ENCODE data around the gene AGPAT1. TPM values are rescaled to one million over a fixed set of nuclear protein-coding genes. Genes with fewer than 3 reads are reported as not detected.

The AGPAT1 gene
- total and polyA plus RNA-seq, 10 of the 15 experiments (the other 5 are each of a cell fraction or from before 2014, with no cell fraction given), result 13.9 to 39.5 (median 24.7) TPM

GRCh38 chr6:32195902-32196681 is 20.2 kb upstream of the AGPAT1 start (continued):
- TF ChIP-seq USF1 (IDR thresholded peaks at IDR 0.05; ENCODE audit: borderline replicate concordance, extremely low read length, insufficient read depth, low read depth, low read length) (no peak), TCF12 (IDR thresholded peaks at IDR 0.05; ENCODE audit: low read depth, low read length) (peak; percentile 91), SUPT20H (IDR thresholded peaks at IDR 0.05; ENCODE audit: borderline replicate concordance, control insufficient read depth, low read depth, low read length) (no peak), ZBED1 (IDR thresholded peaks at IDR 0.05; ENCODE audit: borderline replicate concordance) (peak; percentile 61; the same call in 1 of the 2 replicates), BCL11A (IDR thresholded peaks at IDR 0.05; ENCODE audit: low read depth, low read length) (peak; percentile 40; the same call in 1 of the 2 replicates), RCOR1 (conservative IDR thresholded peaks at IDR 0.05; ENCODE audit: low read depth, low read length) (peak; percentile 88), ZNF592 (IDR thresholded peaks at IDR 0.05) (no peak), MTA3 (IDR thresholded peaks at IDR 0.05; ENCODE audit: borderline replicate concordance, low read length) (no peak), ESRRA (IDR thresholded peaks at IDR 0.05; ENCODE audit: low read length) (no peak), RB1 (IDR thresholded peaks at IDR 0.05; ENCODE audit: borderline replicate concordance) (peak; percentile 91; the same call in 1 of the 2 replicates), JUNB (IDR thresholded peaks at IDR 0.05) (0 out of 2 replicates have a peak, but pooled peaks have one; percentile 25), GATAD2B (conservative IDR thresholded peaks at IDR 0.05; ENCODE audit: low read depth) (peak; percentile 97), HDAC6 (IDR thresholded peaks at IDR 0.05; ENCODE audit: unreplicated experiment) (no peak), IKZF2 (IDR thresholded peaks at IDR 0.05) (peak; percentile 91), ASH2L (IDR thresholded peaks at IDR 0.05; ENCODE audit: borderline replicate concordance, low read depth) (0 out of 2 replicates have a peak, but pooled peaks have one; percentile 63), ZNF217 (IDR thresholded peaks at IDR 0.05) (no peak), SIN3A (IDR thresholded peaks at IDR 0.05; ENCODE audit: low read depth, low read length) (peak; percentile 70; the same call in 1 of the 2 replicates), SRF (IDR thresholded peaks at IDR 0.05; ENCODE audit: low read depth in 2 of 2, low read length in 2 of 2) (0 out of 4 replicates have a peak, but pooled peaks of 1 of the 2 experiments have one; percentile 39)
- TF ChIP-seq, protein P1, sequence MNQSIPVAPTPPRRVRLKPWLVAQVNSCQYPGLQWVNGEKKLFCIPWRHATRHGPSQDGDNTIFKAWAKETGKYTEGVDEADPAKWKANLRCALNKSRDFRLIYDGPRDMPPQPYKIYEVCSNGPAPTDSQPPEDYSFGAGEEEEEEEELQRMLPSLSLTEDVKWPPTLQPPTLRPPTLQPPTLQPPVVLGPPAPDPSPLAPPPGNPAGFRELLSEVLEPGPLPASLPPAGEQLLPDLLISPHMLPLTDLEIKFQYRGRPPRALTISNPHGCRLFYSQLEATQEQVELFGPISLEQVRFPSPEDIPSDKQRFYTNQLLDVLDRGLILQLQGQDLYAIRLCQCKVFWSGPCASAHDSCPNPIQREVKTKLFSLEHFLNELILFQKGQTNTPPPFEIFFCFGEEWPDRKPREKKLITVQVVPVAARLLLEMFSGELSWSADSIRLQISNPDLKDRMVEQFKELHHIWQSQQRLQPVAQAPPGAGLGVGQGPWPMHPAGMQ (IDR thresholded peaks at IDR 0.05; ENCODE audit: borderline replicate concordance), result no peak
- TF ChIP-seq, protein P2, sequence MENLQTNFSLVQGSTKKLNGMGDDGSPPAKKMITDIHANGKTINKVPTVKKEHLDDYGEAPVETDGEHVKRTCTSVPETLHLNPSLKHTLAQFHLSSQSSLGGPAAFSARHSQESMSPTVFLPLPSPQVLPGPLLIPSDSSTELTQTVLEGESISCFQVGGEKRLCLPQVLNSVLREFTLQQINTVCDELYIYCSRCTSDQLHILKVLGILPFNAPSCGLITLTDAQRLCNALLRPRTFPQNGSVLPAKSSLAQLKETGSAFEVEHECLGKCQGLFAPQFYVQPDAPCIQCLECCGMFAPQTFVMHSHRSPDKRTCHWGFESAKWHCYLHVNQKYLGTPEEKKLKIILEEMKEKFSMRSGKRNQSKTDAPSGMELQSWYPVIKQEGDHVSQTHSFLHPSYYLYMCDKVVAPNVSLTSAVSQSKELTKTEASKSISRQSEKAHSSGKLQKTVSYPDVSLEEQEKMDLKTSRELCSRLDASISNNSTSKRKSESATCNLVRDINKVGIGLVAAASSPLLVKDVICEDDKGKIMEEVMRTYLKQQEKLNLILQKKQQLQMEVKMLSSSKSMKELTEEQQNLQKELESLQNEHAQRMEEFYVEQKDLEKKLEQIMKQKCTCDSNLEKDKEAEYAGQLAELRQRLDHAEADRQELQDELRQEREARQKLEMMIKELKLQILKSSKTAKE (IDR thresholded peaks at IDR 0.05; ENCODE audit: low read depth, poor library complexity, severe bottlenecking), result peak; percentile 68

Data from GM12878 (cell line).